Loucy (cell line): ENCODE measurements around the gene DAB1.

Experiments used
- CTCF ChIP-seq: fragments of 200-600 bp; sonication (generic); conservative IDR thresholded peaks from 2 replicates; pipeline ENCODE4 v1.5.1; 2014; ENCODE audit warnings: mild to moderate bottlenecking, antibody characterized with exemption, low read length
- EZH2phosphoT487 ChIP-seq: fragments of 200-600 bp; IDR thresholded peaks from 2 replicates; pipeline ENCODE4 v1.6.1; 2018; ENCODE audit warnings: antibody characterized with exemption, mild to moderate bottlenecking, moderate library complexity, borderline replicate concordance

- no peak for TF ChIP-seq CTCF
- no peak for TF ChIP-seq EZH2phosphoT487
Observed at GRCh38 chr1:57222307-57222706, 201.6 kb downstream of the DAB1 start.
